Astrocyte of the spinal cord (primary cell): ENCODE measurements around the gene ARHGAP19.

Source experiments
- DNase-seq: peaks from one replicate; pipeline ENCODE4 v3.0.0; 2011; ENCODE audit warnings: low read depth, low spot score
- H3K4me3 ChIP-seq: 2 replicates; pipeline ENCODE4 v1.5.1; 2011; ENCODE audit warnings: low read depth, mild to moderate bottlenecking, low read length, moderate library complexity
- CTCF ChIP-seq: IDR thresholded peaks from 2 replicates; pipeline ENCODE4 v1.5.1; 2012; ENCODE audit warnings: low read depth, mild to moderate bottlenecking, low read length, inconsistent platforms
- in situ Hi-C: cut with HindIII; loops from 2 replicates; pipeline ENCODE4 v1.10.0; 2017; ENCODE audit warnings: low sequenced_read_pairs

ARHGAP19 gene

GRCh38 chr10:97331153-97331703, 38.8 kb upstream of the ARHGAP19 start:
- no peak overlapping the region for H3K4me3 ChIP-seq
- in situ Hi-C loops = no loop called here
- TF ChIP-seq CTCF = no peak
- DNase-seq = no peak

DNA sequence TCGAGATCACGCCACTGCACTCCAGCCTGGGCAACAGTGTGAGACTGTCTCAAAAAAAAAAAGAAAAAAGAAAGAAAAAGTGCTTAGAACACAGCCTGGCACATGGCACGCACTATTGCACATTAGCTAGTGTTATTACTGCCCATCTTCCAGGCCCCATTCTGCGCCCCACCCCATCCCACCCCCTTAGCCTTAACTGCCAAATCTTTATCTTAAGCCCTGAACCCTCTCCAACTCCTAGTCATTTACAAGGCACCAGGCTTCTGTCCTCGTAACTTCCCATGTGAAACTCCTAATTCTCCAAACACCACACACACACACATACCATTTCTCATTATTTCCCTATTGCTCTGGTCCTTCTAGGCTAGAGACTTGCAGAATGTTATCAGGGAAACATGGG, 37.3 kb upstream of the ARHGAP19 start:
- in situ Hi-C loops = no loop called here
- H3K4me3 ChIP-seq = no peak overlapping the region
- no peak for TF ChIP-seq CTCF
- DNase-seq = no peak

DNA sequence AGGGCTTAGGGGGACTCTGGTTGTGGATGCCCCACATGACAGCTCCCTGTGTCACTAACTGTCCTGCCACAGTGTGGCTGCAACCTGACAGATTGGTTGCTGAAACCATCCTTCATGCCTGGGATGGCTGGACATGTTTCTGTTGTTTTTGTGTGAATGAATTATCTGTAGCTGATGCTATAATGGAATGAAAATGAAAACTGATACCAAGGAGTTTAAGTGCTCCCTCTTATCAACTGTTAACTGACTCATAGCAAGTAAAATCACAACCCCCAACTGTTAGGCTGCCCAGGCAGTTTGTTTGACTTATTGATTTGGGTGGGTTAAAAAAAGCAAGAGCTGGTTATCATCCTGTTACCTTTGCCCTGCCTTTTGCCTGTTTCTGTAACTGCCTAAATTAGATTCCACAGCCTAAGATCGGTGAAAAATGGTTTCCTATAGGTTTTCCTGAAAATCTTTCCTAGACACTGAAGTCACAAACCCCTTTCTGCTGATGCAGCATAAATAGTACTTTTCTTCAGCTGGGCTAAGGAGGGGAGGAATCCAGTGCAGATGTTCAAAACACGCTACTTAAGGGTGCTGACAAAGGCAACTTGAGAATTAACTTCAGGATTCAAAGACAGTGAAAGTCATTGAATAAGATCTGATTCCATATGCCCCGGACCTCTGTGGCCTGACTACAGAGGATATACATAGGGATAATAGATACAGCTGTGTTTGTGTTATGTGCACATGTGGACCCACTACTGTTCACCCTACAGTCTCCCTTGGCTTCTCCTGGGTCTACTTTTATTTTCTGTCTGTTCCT, 36.4 kb upstream of the ARHGAP19 start:
- DNase-seq = no peak
- in situ Hi-C loops = no loop called here

DNA sequence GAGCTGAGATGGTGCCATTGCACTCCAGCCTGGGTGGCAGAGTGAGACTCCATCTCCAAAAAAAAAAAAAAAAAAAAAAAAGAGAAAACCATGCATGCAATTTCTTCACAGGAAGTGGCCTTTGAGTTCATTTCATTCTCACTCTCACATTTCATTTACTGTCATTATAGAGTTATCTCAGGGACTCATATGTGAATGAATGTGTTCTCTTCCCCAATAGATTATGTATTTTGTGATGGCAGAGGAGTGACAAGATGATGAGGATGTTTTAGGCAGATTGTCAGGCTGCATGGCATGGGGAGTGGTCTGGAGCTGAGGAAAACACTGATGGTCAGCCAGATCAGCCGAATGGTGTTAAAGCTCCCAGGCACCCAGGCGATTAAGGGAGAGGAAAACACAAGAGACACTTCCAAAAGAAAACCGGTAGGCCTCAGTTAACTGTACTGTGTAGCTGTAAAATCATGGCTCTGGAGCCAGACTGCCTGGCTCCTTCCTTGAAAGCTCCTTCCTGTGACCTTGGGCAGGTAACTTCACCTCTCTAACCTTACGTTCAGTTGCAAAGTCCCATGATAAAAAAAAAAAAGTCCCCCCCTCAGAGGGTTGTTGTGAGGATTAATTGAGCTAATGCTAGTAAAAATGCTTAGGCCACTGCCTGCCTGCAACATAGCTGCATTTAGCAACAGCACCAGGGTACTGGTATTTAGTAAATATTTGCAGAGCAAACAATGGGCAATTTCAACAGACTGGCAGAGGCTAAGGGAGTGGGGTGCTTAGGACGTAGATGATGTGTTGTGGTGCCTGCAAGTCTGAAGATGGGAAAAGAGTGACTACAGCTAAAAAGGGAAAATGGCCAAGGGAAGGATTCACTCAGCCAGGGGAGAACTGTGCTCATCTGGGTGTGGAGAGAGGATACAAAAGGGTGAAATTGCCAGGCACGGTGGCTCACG, 35.2 kb upstream of the ARHGAP19 start:
- in situ Hi-C loops = no loop called here
- no peak for TF ChIP-seq CTCF

More for the DNA sequence above, 36.4 kb upstream of the ARHGAP19 start:
- H3K4me3 ChIP-seq = no peak overlapping the region
- TF ChIP-seq CTCF = no peak

DNA sequence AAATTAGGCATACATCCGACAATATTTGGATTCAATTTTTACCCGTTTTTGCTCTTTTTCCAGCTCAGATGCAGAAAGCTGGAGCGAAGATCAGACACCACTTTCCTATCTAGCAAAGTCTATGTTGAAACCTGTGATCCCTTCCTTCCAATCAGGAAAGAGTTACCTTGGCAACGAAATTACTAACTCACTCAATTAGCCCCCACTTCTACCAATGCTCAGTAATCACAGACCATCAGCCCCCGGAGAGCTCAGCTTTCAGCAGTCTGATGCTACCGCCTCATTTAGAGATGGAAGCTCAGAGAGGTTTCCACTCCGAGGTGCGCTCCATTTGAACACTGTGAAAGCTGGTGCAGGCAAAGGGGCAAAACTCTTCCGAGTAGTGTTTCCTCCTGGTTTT, 33.3 kb upstream of the ARHGAP19 start:
- no peak for TF ChIP-seq CTCF
- in situ Hi-C loops = no loop called here
- no peak overlapping the region for H3K4me3 ChIP-seq
- no peak for DNase-seq

More for the DNA sequence above, 35.2 kb upstream of the ARHGAP19 start:
- DNase-seq = no peak
- H3K4me3 ChIP-seq = no peak overlapping the region

DNA sequence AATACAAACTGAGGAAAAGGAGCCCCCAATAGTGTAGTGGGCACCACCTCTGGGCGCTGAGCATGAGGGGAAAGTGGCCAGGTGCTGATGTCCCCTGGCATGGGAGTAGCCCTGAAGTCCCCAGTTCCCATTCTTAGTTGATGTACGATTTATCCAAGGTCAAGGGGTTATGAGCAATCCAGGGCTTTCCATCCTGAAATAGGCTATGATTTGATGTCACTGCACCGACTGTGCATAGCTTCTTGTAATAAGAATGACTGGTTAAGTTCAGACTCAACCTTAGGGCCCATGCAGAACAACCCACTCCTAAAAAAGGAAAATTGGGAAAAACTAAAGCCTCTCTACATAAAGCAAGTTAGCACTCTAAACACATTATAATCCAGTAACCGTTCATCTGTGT, 31.1 kb upstream of the ARHGAP19 start:
- no peak for TF ChIP-seq CTCF
- in situ Hi-C loops = no loop called here
- no peak for DNase-seq

More for the DNA sequence above, 31.1 kb upstream of the ARHGAP19 start:
- H3K4me3 ChIP-seq = no peak overlapping the region
